Measurements from ENCODE around the gene FAM149A.
A peak's percentile ranks its signal among the peaks of the same experiment; 100 is the strongest.

Gene FAM149A

DNA sequence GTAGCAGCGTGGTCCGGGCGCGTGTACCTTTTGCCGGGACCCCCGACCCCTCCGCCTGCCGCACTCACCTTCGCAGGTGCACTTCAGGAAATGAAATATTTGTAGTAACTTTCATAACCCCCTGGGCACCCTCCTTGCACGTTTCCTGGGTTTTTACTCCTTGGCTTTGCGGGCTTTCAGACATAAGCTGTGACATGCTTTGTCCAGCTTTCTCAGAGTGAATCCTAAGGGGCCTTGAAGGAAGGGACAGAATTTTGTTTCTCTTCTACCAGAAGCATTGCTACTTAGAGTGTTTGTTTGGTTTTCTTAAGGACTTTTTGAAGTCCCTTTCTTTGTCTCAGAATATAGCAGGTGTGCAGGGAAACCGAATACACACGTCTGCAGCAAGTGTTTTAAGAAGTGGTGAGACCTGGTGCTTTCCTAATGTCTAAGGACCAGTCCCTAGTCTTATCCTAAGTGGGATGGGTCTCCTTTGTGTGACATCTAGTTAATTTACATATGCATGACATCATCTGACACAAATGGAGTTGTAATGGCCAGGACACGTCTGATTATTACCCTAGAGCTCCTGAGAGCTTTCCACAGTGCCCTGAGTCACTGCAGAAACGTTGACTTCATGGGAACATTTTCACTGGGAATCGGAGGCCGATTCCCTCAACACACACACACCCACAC is 1.3 kb downstream of the FAM149A start:
- TF ChIP-seq, protein P1, sequence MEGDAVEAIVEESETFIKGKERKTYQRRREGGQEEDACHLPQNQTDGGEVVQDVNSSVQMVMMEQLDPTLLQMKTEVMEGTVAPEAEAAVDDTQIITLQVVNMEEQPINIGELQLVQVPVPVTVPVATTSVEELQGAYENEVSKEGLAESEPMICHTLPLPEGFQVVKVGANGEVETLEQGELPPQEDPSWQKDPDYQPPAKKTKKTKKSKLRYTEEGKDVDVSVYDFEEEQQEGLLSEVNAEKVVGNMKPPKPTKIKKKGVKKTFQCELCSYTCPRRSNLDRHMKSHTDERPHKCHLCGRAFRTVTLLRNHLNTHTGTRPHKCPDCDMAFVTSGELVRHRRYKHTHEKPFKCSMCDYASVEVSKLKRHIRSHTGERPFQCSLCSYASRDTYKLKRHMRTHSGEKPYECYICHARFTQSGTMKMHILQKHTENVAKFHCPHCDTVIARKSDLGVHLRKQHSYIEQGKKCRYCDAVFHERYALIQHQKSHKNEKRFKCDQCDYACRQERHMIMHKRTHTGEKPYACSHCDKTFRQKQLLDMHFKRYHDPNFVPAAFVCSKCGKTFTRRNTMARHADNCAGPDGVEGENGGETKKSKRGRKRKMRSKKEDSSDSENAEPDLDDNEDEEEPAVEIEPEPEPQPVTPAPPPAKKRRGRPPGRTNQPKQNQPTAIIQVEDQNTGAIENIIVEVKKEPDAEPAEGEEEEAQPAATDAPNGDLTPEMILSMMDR (IDR thresholded peaks at IDR 0.05; ENCODE audit: extremely low read depth, missing control alignments), result no peak
- peak; percentile 41 for DNase-seq (ENCODE audit: low spot score)

DNA sequence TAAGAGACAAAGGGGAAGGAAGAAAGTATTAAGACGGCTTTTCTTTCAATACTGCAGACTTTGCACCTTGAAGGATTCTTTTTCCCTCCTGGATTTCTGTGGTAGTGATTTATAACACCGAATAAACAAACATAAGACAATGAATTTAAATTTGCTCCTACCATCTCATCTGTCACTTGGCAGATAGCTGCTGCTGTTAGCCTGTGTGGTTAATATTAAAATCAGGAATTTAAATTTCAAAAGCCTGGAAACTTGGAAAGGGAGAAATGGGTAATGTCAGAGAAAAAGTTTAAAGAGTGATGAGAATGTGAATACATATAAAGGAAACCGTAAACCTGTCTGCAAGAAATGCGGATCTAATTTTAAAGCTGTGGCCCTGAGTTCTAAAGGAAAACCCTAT is 3.4 kb downstream of the FAM149A start:
- TF ChIP-seq, protein P1 (IDR thresholded peaks at IDR 0.05; ENCODE audit: extremely low read depth, missing control alignments), result no peak
- no peak for DNase-seq (ENCODE audit: low spot score)

DNA sequence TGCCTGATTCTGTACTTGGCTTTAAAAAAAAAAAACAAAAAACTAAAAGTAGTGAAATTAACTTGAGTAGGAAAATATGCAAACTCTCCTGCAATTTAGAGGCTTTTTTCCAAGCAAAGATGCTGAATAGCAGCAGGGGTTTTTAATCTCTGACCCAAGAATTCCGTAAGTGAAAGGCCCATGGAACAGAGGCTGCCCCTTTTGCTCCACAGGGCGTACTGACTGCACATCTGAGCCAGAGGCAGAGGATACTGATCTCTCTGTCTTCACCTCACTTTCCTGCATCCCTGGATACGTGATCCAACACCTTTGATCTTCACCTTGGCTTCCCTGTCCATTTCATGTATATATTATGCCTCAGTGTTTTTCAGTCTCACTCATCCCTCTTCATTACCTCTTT is 3.9 kb downstream of the FAM149A start:
- TF ChIP-seq, protein P1 (IDR thresholded peaks at IDR 0.05; ENCODE audit: extremely low read depth, missing control alignments), result no peak
- no peak for DNase-seq (ENCODE audit: low spot score)

DNA sequence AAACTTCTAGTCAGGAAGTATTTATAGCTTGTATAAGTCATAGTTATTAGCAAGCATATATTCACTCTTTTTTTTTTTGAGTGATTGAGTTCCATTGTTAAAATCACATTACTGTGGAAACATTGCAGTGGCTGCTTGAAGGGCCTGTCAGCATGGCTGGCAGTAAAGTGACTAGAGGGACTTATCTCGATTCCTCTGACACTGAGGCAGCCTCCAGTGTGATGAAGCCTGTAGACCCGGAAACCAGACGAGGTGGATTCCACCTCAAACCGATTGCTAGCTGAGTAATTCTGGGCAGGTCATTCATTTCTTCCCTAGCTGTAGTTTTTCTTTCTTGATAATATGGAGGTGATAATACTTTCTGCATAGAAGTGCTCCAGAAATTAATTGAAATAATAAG is 4.7 kb downstream of the FAM149A start:
- TF ChIP-seq, protein P1 (IDR thresholded peaks at IDR 0.05; ENCODE audit: extremely low read depth, missing control alignments), result no peak

DNA sequence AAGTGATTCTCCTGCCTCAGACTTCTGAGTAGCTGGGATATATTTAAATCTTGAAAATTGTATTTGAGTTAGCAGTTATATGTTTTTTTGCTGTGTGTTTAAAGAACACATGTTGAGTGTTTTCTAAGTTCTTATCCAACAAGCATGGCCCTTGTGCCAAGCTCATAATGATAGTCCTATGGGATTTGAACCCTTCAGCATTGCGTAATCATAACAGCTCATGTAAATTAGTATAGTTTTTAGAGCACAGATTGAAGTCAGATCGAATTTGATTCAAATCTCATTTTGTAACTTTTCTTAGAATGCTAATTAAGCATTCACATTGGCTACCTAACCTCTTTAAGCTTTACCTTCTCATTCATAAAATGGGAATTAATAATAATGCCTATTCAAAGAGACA is 12.2 kb downstream of the FAM149A start:
- TF ChIP-seq, protein P1 (IDR thresholded peaks at IDR 0.05; ENCODE audit: extremely low read depth, missing control alignments), result no peak
- no peak for DNase-seq (ENCODE audit: low spot score)

More for the DNA sequence above, 4.7 kb downstream of the FAM149A start:
- no peak for DNase-seq (ENCODE audit: low spot score)

DNA sequence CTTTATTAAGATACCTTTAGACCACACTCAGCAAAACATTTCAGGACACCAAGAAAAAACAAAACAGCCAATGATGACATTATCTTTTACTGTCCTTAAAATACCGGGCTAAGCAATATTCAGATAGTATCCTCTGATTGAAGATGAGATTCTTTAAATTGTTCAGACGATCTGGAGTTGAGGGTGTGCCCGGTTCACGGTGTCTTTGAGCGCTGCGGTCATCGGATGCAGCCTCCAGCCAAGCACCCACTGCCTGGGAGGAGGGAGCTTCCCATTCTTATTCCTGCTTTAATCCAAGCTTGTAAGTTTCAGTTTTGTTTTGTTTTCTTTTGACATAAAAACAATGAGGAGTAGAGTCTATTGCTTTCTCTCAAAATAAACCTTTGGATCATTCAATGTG is 14.1 kb downstream of the FAM149A start:
- DNase-seq (ENCODE audit: low spot score), result no peak
- TF ChIP-seq, protein P1 (IDR thresholded peaks at IDR 0.05; ENCODE audit: extremely low read depth, missing control alignments), result no peak

DNA sequence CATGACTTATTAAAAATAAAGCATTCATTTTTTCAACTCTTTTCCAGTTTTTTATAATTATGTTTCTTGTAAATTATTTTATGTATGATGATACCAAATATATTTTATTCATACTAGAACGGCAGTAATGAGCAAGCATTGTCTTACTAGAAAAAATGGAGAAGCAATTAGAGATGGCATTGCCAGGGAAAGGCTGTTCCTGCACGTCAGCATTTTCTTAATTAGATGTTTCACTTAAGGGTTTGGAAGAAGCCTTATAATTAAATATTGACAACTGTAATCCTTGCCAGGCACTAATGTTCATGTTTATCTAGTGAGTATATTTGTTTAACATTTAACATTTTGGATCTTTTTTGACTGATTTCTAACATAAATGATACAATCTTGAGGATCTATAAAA is 16.6 kb downstream of the FAM149A start:
- TF ChIP-seq, protein P1 (IDR thresholded peaks at IDR 0.05; ENCODE audit: extremely low read depth, missing control alignments), result no peak
- no peak for DNase-seq (ENCODE audit: low spot score)
